CD4-positive, alpha-beta T cell treated with Interleukin-10 for 1 hour (primary cell): Measurements from ENCODE around the gene MYH14.
A peak's percentile ranks its signal among the peaks of the same experiment; 100 is the strongest.

Experiments used
- DNase-seq: peaks from one replicate; pipeline ENCODE4 v3.0.0-alpha.2; 2020

MYH14 gene

GRCh38 chr19:50266041-50266440, 62.6 kb downstream of the MYH14 start:
- no peak for DNase-seq

GRCh38 chr19:50266896-50267295, 63.5 kb downstream of the MYH14 start:
- DNase-seq, result peak; percentile 12

- DNase-seq, result no peak
Measured at GRCh38 chr19:50268041-50268440, 64.6 kb downstream of the MYH14 start.

DNA sequence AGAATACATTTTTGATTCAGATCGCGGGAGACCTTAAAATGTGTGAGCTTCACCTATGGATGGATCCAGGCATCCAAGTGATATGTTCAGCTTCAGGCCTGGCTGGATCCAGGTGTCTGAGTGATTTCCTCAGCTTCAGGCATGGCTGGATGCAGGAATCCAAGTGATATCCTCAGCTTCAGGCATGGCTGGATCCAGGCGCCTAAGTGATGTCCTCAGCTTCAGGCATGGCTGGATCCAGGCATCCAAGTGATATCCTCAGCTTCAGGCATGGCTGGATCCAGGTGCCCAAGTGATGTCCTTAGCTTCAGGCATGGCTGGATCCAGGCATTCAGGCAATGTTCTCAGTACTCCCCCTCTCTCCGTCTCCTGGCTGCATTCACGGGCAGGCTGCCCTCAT, 65.1 kb downstream of the MYH14 start:
- no peak for DNase-seq

DNA sequence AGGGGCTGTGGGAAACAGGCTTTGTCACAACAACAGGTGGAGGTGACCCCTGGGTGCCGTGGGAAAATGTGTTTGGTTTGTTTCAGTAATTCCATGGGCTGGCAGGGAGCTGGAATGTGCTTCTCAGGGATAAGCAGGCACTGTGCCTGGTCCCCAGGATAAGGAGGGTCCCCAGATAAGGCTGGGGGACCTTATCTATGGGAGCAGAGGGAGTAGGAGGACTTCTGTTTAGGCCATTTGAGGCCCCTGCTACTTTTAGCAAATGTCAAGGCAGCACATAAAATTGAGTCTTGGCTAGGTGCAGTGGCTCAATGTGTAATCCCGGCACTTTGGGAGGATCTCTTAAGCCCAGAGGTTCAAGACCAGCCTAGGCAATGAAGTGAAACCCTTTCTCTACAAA, 66.2 kb downstream of the MYH14 start:
- DNase-seq, result no peak

GRCh38 chr19:50272263-50272897, 69.0 kb downstream of the MYH14 start:
- DNase-seq, result no peak

DNA sequence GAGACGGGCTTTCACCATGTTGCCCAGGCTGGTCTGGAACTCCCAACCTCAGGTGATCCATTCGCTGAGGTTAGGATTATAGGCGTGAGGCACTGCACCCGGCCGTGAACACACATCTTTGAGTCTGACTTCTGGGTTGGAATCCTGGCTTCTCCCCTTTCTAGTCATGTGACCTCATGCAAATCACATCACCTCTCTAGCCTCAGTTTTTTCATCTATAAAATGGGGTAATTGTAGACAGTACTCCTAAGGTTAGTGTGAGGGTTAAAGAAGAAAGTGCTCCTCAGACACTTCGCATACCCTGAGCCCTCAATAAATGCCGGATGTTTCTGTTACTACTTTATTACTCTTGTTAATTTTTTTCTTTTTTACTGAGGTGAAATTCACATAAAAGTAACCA, 70.4 kb downstream of the MYH14 start:
- DNase-seq, result no peak

DNA sequence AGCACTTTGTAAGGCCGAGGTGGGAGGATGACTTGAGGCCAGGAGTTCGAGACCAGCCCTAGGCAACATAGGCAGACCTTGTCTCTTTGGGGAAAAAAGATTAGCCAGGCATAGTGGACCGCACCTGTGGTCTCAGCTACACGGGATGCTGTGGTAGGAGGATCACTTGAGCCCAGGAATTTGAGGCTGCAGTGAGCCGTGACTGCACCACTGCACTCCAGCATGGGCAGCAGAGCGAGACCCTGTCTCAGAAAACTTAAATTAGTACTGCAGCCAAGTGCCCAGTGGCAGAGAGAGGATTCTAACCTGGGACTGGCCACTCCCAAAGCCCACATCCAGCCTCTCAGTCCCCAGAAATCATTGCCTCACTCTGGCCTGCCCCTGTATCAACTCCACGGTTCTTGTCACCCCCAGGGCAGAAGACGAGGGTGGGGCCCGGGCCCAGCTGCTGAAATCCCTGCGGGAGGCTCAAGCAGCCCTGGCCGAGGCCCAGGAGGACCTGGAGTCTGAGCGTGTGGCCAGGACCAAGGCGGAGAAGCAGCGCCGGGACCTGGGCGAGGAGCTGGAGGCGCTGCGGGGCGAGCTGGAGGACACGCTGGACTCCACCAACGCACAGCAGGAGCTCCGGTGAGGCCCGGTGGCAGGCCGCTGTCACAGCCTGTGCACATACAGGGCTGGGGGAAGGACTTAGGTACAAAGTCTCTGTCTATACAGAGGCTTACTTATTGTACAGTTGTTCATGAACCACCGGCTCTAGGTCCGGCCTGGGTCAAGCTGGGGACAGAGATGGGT, 72.4 kb downstream of the MYH14 start:
- DNase-seq, result no peak

GRCh38 chr19:50276370-50277063, 73.1 kb downstream of the MYH14 start:
- DNase-seq, result no peak

GRCh38 chr19:50277966-50278580, 74.7 kb downstream of the MYH14 start:
- no peak for DNase-seq

GRCh38 chr19:50280074-50280473, 76.7 kb downstream of the MYH14 start:
- no peak for DNase-seq

GRCh38 chr19:50280983-50281382, 77.6 kb downstream of the MYH14 start:
- no peak for DNase-seq

- DNase-seq, result no peak
Measured at GRCh38 chr19:50281491-50281890, 78.1 kb downstream of the MYH14 start.

- no peak for DNase-seq
Measured at GRCh38 chr19:50285833-50286232, 82.4 kb downstream of the MYH14 start.

GRCh38 chr19:50286443-50286842, 83.0 kb downstream of the MYH14 start:
- DNase-seq, result no peak

DNA sequence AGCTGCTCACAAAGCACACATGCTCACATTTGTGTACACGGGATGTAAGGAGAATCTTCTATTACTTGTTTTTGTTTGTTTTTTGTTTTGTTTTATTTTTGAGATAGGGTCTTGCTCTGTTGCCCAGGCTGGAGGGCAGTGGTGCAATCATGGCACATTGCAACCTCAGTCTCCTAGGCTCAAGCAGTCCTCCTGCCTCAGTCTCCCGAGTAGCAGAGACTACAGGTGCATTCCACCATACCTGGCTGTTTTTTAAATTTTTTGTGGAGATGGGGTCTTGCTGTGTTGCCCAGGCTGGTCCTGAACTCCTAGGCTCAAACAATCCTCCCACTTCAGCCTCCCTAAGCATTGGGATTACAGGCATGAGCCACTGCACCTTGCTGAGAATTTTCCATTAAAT, 83.9 kb downstream of the MYH14 start:
- no peak for DNase-seq

- no peak for DNase-seq
Measured at GRCh38 chr19:50288954-50289353, 85.5 kb downstream of the MYH14 start.

DNA sequence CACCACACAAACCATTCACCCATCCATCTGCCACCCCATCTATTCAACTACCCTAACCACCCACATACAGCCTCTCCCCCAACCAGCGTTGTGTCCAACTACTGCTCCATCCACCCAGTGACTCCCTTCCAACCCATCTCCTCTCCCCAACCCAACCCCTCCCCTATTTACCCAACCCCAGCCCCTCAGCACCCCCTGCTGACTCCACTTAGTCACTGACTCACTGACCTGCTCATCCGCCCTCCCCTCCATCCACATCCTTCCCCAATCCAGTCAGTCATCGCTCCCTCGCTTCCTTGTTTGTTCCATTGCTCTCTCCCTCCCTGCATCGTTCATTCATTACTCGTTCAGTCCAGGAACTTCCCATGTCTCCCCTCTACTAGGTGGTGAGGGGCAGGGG, 86.6 kb downstream of the MYH14 start:
- no peak for DNase-seq

DNA sequence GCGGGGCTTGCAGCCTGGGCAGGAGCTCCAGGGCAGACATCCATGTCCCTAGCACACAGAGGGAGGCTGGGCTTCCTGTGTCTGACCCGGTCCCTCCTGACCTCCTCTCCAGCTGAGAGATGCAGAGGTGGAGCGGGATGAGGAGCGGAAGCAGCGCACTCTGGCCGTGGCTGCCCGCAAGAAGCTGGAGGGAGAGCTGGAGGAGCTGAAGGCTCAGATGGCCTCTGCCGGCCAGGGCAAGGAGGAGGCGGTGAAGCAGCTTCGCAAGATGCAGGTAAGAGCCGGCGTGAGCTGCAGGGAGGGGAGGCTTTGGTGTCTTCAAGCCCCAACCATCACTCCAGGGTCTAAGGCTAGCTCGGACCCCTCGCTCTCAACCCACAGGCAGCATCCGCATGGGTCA, 87.4 kb downstream of the MYH14 start:
- DNase-seq, result no peak

GRCh38 chr19:50292216-50292827, 88.9 kb downstream of the MYH14 start:
- DNase-seq, result no peak

GRCh38 chr19:50293263-50294004, 90.0 kb downstream of the MYH14 start:
- DNase-seq, result no peak

GRCh38 chr19:50300051-50300450, 96.6 kb downstream of the MYH14 start:
- DNase-seq, result no peak
